Activated CD4-positive, alpha-beta T cell treated with anti-CD3 and anti-CD28 coated beads, Interleukin-2, Interleukin-4, amounts not matched to agents 100 ng/mL and 50 ng/mL, durations not matched to agents 16 hours and 8 hours (primary cell): ENCODE results near the gene FOXC2.
"Not testable (repeated sequence)": the region's sequence is repeated elsewhere in the genome, so short reads cannot be mapped to it uniquely, and the experiment has no call there.

Source experiments
- DNase-seq: peaks from one replicate; pipeline ENCODE4 v3.0.0-alpha.2; 2020; ENCODE audit warnings: low spot score

FOXC2 gene

GRCh38 chr16:86587955-86588354 is 21.3 kb downstream of the FOXC2 start:
- DNase-seq, result not testable (repeated sequence)

- DNase-seq, result no peak
Observed at GRCh38 chr16:86590501-86591144, 24.0 kb downstream of the FOXC2 start.

- DNase-seq, result no peak
Observed at GRCh38 chr16:86591270-86591669, 24.6 kb downstream of the FOXC2 start.

GRCh38 chr16:86593913-86594620 is 27.4 kb downstream of the FOXC2 start:
- DNase-seq, result no peak

DNA sequence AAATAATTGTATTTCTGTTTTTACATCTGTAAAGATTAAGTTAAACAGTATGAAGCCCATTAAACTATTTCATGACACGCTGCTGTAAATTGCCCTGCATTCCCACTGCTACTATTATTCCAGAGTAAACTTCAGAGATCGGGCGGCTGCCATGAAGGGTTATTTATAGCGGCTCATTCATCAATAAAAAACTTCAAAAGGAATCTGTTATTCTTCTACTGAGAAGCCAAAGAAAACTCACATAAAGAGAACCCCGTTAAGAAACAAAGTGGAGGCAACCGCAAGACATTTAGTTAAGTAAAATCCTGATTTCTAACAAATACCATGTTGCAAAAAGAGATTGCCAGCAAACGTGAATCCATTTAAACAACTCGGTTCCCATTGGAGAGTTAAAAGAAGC is 28.1 kb downstream of the FOXC2 start:
- DNase-seq, result no peak

GRCh38 chr16:86595983-86596605 is 29.5 kb downstream of the FOXC2 start:
- DNase-seq, result no peak

DNA sequence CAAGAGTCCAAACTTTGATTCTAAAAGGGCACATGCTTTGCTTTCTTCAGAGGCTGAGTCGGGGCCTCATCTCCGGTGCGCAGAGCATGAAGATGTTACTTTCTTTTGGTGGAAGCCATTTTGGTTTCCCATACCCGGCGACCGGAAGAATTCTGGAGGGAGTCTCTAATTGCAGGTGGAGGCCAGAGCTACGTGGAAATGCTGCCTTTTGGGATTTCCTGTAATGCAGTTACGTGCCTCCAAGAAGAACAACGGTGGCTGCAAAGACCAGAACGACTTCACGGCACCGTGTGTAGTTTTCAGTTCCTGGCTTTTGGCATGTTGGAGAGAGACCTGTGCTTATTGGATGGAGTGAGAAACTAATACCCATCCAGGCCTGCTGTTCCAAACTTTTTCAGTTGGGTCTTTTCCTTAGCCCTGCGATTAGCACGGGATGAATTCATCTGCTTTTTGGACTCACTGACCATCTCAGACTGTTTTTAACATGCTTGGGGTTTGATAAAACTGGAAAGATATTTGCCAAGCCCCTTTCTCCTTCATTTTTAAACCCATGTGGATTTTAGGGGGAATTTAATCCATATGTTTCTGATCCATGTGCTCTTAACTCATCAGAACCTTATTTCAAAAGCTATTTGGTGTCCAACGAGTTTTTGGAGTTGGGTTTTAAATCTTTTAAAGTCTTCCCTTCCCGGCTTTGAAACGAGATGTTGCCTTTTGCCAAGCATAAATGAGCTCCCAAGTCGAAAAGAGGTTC is 30.7 kb downstream of the FOXC2 start:
- no peak for DNase-seq

DNA sequence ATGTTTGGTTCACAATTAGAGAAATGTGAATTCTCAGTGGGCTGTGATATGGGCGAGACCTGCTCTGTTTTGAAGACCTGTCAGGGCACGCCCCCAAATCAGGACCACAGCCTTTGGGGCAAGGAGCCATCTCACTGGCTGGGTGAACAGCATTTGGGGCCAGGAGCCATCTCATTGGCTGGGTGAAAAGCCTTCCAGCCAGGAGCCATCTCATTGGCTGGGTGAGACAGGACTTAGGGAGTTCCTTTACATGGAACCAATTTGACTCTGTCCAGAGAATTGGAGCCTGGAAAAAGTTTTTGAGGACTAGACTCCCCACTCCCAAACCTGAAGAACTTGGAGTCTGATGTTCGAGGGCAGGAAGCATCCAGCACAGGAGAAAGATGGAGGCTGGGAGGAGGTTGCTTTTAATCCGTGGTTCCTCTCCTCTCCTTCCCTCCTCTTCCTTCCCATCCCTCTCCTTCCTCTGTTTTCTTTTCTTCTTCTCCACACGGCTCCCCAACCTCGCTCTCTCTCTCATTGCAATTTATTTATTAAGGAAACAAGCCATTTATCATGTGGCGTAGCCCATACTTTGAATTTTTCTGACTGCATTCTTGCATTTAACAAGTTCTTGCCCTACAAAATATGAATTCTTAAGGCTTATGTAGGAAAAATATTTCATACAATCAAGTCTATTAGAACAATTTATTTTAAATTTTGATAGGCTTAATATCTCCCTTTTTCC is 31.4 kb downstream of the FOXC2 start:
- no peak for DNase-seq

DNA sequence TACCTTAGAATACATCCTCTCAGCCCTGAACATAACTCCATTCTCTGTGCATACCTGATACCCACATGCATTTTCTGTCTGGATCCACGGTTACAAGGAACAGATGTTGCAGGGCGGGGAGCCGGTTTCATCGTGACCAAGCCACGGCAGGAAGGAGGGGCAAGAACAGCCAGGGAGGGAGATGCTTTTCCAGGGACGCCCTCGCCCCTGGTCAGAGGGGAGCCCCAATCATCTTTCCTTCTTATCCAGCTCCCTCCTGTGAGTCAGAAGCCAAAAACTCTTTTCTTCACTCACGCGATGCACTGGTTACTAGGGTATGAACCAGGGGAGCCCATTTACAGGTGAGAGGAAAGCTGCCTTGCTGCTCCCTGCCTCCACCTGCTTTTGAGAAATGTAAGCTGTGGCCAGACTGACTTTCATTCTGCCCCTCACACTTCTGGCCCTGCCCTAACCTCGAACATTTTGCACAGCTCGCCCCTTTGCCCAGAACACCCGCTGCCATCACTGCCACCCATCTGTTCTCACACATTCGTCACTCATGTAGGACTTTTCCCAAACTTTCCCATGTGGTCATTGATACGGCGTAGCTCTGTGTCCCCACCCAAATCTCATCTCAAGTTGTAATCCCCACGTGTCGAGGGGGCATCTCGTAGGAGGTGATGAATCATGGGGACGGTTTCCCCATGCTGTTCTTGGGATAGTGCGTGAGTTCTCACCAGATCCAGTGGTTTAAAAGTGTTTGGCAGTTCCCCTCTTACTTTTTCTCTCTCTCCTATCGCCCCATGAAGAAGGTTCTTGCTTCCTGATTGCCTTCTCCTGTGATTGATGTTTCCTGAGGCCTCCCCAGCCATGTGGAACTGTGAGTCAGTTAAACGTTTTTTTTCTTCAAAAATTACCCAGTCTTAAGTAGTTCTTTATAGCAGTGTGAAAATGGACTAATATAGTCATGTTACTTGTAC is 32.3 kb downstream of the FOXC2 start:
- DNase-seq, result no peak

GRCh38 chr16:86601356-86601755 is 34.7 kb downstream of the FOXC2 start:
- no peak for DNase-seq

DNA sequence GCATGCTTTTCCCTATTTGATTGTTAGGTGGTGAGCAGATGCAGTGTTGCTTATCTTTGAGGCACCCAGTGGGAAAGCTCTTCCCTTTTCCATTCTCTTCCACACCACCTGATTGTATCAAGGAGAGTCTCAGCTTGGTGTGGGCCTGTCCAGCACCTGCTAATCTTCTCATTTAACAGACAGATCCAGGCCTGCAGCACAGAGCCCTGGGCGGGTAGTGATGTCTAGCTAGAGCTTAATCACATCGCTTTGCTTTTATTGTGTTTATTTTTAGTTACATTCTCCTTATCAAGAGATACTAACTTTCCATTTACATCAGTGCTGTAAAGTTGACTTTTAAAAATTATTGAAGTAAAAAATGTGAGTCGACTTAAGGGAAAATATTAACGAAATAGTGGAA is 35.9 kb downstream of the FOXC2 start:
- no peak for DNase-seq

GRCh38 chr16:86604436-86605193 is 38.0 kb downstream of the FOXC2 start:
- peak; percentile 11 for DNase-seq

- DNase-seq, result no peak
Observed at GRCh38 chr16:86605950-86606349, 39.3 kb downstream of the FOXC2 start.

DNA sequence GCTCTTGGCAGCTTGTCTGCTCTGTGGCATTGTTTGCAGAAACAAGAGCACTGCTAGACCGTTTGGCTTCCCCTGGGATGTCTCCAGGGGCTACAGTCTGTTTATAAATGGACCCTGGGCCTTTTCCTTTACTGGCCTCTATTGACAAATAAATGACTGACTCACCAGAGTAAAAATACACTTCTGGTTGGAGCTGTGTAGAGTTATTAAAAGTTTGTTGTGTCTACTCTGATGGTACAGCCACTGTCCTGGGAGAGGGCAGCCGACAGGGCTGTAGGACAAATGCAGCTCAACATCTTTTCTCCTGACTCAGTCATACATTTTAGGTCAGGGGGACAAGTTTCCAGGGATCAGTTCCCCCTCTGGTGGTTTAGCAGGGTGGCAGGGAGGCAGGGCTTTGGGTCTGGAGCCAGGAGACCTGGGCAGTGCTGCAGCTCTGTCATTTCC is 41.7 kb downstream of the FOXC2 start:
- DNase-seq, result no peak

- DNase-seq, result no peak
Observed at GRCh38 chr16:86609115-86609514, 42.5 kb downstream of the FOXC2 start.

- no peak for DNase-seq
Observed at GRCh38 chr16:86609661-86610060, 43.0 kb downstream of the FOXC2 start.

DNA sequence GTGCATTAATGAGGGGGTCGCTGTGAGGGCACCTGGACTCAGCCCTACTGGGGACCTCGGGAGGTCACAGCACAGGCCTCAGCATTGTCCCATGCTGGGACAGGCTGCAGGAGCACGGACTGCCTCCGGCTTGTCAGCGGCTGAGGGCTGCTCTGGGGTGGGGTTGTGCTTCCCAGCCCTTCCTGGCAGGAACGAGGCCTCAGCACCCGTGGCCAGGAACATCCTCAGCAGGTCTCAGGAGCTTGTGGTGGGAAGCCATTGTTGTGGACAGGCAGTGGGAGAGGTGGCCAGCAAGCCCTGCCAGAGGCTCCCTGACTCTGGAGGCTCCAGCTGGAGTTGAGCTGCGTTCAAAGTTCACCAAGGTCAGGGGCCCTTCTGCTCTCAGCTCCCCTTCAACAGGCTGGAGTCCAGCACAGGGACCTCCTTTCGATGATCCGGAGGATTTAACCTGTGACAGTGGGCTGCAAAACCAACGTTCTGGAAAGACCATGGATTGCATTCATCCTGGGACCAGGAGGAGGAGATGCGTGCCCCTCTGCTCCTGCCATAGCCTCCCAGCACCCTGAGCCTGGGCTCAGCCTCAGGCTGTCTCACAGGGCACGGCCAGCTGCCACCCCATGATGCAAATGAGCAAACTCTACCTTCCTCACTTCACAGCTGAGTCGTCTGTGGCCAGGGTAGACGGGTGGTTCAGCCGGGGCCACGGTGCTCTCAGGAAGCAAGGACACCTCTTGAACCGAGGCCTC is 44.3 kb downstream of the FOXC2 start:
- no peak for DNase-seq

DNA sequence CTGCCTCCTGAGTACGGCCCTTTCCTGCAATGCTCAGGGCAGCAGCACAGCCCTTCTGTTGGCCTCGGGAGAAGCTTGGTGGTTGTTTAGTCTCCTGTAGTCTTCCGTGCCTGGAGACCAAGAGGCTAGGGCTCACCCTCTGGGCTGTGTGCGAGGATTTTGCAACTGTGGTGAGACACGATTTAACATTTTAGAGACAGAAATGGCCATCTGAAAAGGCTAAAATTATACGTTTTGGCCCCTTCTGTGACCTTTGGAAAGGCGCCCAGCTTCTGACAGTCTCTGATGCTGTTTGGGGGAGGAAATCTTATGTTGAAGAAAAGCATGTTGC is 44.9 kb downstream of the FOXC2 start:
- no peak for DNase-seq

- DNase-seq, result no peak
Observed at GRCh38 chr16:86611941-86612340, 45.3 kb downstream of the FOXC2 start.
